H1 (cell line): ENCODE data around the gene SCAPER. TPM values are rescaled to one million over a fixed set of nuclear protein-coding genes. Genes with fewer than 3 reads are reported as not detected.

Source experiments
- ATF3 ChIP-seq: IDR thresholded peaks from 2 replicates; pipeline ENCODE4 v1.6.1; 2011; ENCODE audit warnings: low read depth, mild to moderate bottlenecking, low read length; ENCODE audit not compliant: insufficient read depth
- polyA plus RNA-seq, 7 experiments: library from polyadenylated mRNA; depleted of rRNA in 3 of 7; stranded (reverse) in 5 of 7; unstranded in 2 of 7; fragments of >200 nt in 5 of 7; fragments of 200-250 nt in 2 of 7; gene quantifications; 1 replicate in 5 of 7; 2 replicates in 1 of 7; 4 replicates in 1 of 7; pipeline versions ENCODE4 v1.2.1 to v1.2.3, GENCODE V29; 2011 to 2013; ENCODE audit warnings: missing spikeins in 2 of 7, mixed read lengths in 2 of 7
- total RNA-seq: library from RNA; stranded (reverse); fragmentation: NEBNext Ultra II Directional; extraction: Animal tissue kit (Norgen Biotek cat#: 25700); gene quantifications from 2 replicates; pipeline ENCODE4 v1.2.1, GENCODE V29; 2021

SCAPER gene
- total and polyA plus RNA-seq, 2 of the 8 experiments (the other 6 are each of a cell fraction or from before 2014, with no cell fraction given) = 1.6 to 6.8 TPM

- no peak for TF ChIP-seq ATF3
Measured at GRCh38 chr15:76582550-76582949, 322.6 kb downstream of the SCAPER start (continued).
